WTC11 (cell line): ENCODE results near the gene WHAMM. TPM values are rescaled to one million over a fixed set of nuclear protein-coding genes. Genes with fewer than 3 reads are reported as not detected.

Experiments
- ATAC-seq: fragments of 200-7000 bp; cut with Tn5 transposase; 2 replicates; pipeline ENCODE4 v1.10.0; 2021; ENCODE audit warnings: mild to moderate bottlenecking, moderate library complexity
- CTCF ChIA-PET: fragments of 300-600 bp; sonication (Branson Sonifier 250); formaldehyde crosslinking; loops from one replicate; lab custom pipeline; 2021; ENCODE audit warnings: antibody characterized with exemption; lab: Charles Lee
- POLR2A ChIA-PET: fragments of 350-600 bp; sonication (Branson Sonifier 250); formaldehyde crosslinking; loops from one replicate; lab custom pipeline; 2021; ENCODE audit warnings: antibody characterized with exemption; lab: Charles Lee
- DNase-seq: peaks from one replicate; pipeline ENCODE4 v3.0.0; 2021; ENCODE audit warnings: low spot score
- H3K27ac Mint-ChIP-seq: 2 replicates; pipeline ENCODE4 v1.8.0; 2021; ENCODE audit warnings: mixed read lengths
- H3K27me3 Mint-ChIP-seq: 2 replicates; pipeline ENCODE4 v1.8.0; 2021; ENCODE audit warnings: low read depth, mild to moderate bottlenecking, moderate library complexity, mixed read lengths
- H3K36me3 Mint-ChIP-seq: 2 replicates; pipeline ENCODE4 v1.8.0; 2021; ENCODE audit warnings: mixed read lengths
- H3K4me1 Mint-ChIP-seq: 2 replicates; pipeline ENCODE4 v1.8.0; 2022; ENCODE audit warnings: mixed read lengths
- H3K4me3 Mint-ChIP-seq: 2 replicates; pipeline ENCODE4 v1.8.0; 2021; ENCODE audit warnings: mild to moderate bottlenecking, moderate library complexity, mixed read lengths
- H3K9me3 Mint-ChIP-seq: 2 replicates; pipeline ENCODE4 v1.8.0; 2021; ENCODE audit warnings: mixed read lengths
- ATF2 ChIP-seq: sonication (generic); formaldehyde crosslinking; IDR thresholded peaks from 2 replicates; pipeline ENCODE4 v1.8.1; 2022; ENCODE audit warnings: low read depth, missing genetic modification reagents, borderline replicate concordance
- ERG ChIP-seq: fragments of 250-450 bp; sonication (Bioruptor Pico); IDR thresholded peaks from 2 replicates; pipeline ENCODE4 v1.8.0; 2021; ENCODE audit warnings: mild to moderate bottlenecking
- ESRRA ChIP-seq: sonication (generic); formaldehyde crosslinking; IDR thresholded peaks from 2 replicates; pipeline ENCODE4 v1.8.1; 2022; ENCODE audit warnings: mild to moderate bottlenecking, missing genetic modification reagents, borderline replicate concordance
- FOXP1 ChIP-seq: sonication (generic); formaldehyde crosslinking; IDR thresholded peaks from 2 replicates; pipeline ENCODE4 v1.8.0; 2022; ENCODE audit warnings: missing genetic modification reagents, mild to moderate bottlenecking, moderate library complexity, borderline replicate concordance
- FOXP4 ChIP-seq: sonication (generic); formaldehyde crosslinking; IDR thresholded peaks from 2 replicates; pipeline ENCODE4 v1.8.0; 2022; ENCODE audit warnings: mild to moderate bottlenecking, missing genetic modification reagents
- GABPB1 ChIP-seq: sonication (generic); formaldehyde crosslinking; IDR thresholded peaks from 2 replicates; pipeline ENCODE4 v1.8.1; 2023; ENCODE audit warnings: mild to moderate bottlenecking, missing genetic modification reagents
- HMGXB4 ChIP-seq: sonication (generic); formaldehyde crosslinking; IDR thresholded peaks from 2 replicates; pipeline ENCODE4 v1.8.1; 2023; ENCODE audit warnings: mild to moderate bottlenecking, moderate library complexity, missing genetic modification reagents
- NFATC4 ChIP-seq: fragments of 250-450 bp; sonication (Bioruptor Pico); IDR thresholded peaks from 2 replicates; pipeline ENCODE4 v1.9.0; 2021; ENCODE audit warnings: mild to moderate bottlenecking
- NFYB ChIP-seq: sonication (generic); formaldehyde crosslinking; conservative IDR thresholded peaks from 2 replicates; pipeline ENCODE4 v1.8.0; 2022; ENCODE audit warnings: low read depth, missing genetic modification reagents
- NR2C2 ChIP-seq: sonication (generic); formaldehyde crosslinking; IDR thresholded peaks from 2 replicates; pipeline ENCODE4 v1.8.0; 2022; ENCODE audit warnings: mild to moderate bottlenecking, missing genetic modification reagents
- RELA ChIP-seq: sonication (generic); formaldehyde crosslinking; IDR thresholded peaks from 2 replicates; pipeline ENCODE4 v1.8.1; 2022; ENCODE audit warnings: missing genetic modification reagents, mild to moderate bottlenecking, borderline replicate concordance
- STAT6 ChIP-seq: sonication (generic); formaldehyde crosslinking; conservative IDR thresholded peaks from 2 replicates; pipeline ENCODE4 v1.8.1; 2023; ENCODE audit warnings: mild to moderate bottlenecking, low read depth, missing genetic modification reagents, moderate library complexity
- TEAD1 ChIP-seq: sonication (generic); formaldehyde crosslinking; IDR thresholded peaks from 2 replicates; pipeline ENCODE4 v1.8.0; 2022; ENCODE audit warnings: mild to moderate bottlenecking, missing genetic modification reagents
- TP53 ChIP-seq: sonication (generic); formaldehyde crosslinking; IDR thresholded peaks from 2 replicates; pipeline ENCODE4 v1.8.1; 2023; ENCODE audit warnings: mild to moderate bottlenecking, missing genetic modification reagents
- ZNF138 ChIP-seq: sonication (generic); formaldehyde crosslinking; conservative IDR thresholded peaks from 2 replicates; pipeline ENCODE4 v1.8.1; 2022; ENCODE audit warnings: mild to moderate bottlenecking, moderate library complexity, missing genetic modification reagents
- total RNA-seq: library from RNA; stranded (reverse); gene quantifications from 3 replicates; pipeline ENCODE4 v1.2.3, GENCODE V29; 2021
- TF ChIP-seq, protein P1 (sequence below): fragments of 250-450 bp; sonication (Bioruptor Pico); IDR thresholded peaks from 2 replicates; pipeline ENCODE4 v1.9.0; 2021; ENCODE audit warnings: mild to moderate bottlenecking
- TF ChIP-seq, protein P2 (sequence below): sonication (generic); formaldehyde crosslinking; IDR thresholded peaks from 2 replicates; pipeline ENCODE4 v1.8.1; 2023; ENCODE audit warnings: mild to moderate bottlenecking, missing genetic modification reagents, moderate library complexity

Gene WHAMM
- total RNA-seq, 1 experiment from 2014 or later, result 3.2 TPM

- Mint-ChIP-seq H3K4me3 (no peak overlapping the region), H3K27ac (no peak overlapping the region), H3K27me3 (no peaks in the 10 kb centered on the region), H3K9me3 (0 out of 2 replicates have a peak, but pooled peaks cover 5% of the 10 kb centered on the region), H3K4me1 (peaks cover 15% of the 10 kb centered on the region), H3K36me3 (no peaks in the 10 kb centered on the region)
- ATAC-seq (no peak), DNase-seq (no peak)
- POLR2A ChIA-PET, result no interaction called here
- TF ChIP-seq RELA (CRISPR knock-in tag), result no peak
- TF ChIP-seq TEAD1 (CRISPR knock-in tag), result no peak
- no peak for TF ChIP-seq ATF2
- no peak for TF ChIP-seq STAT6 (CRISPR knock-in tag)
- TF ChIP-seq, protein P1, sequence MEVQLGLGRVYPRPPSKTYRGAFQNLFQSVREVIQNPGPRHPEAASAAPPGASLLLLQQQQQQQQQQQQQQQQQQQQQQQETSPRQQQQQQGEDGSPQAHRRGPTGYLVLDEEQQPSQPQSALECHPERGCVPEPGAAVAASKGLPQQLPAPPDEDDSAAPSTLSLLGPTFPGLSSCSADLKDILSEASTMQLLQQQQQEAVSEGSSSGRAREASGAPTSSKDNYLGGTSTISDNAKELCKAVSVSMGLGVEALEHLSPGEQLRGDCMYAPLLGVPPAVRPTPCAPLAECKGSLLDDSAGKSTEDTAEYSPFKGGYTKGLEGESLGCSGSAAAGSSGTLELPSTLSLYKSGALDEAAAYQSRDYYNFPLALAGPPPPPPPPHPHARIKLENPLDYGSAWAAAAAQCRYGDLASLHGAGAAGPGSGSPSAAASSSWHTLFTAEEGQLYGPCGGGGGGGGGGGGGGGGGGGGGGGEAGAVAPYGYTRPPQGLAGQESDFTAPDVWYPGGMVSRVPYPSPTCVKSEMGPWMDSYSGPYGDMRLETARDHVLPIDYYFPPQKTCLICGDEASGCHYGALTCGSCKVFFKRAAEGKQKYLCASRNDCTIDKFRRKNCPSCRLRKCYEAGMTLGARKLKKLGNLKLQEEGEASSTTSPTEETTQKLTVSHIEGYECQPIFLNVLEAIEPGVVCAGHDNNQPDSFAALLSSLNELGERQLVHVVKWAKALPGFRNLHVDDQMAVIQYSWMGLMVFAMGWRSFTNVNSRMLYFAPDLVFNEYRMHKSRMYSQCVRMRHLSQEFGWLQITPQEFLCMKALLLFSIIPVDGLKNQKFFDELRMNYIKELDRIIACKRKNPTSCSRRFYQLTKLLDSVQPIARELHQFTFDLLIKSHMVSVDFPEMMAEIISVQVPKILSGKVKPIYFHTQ (CRISPR knock-in tag), result no peak
- TF ChIP-seq ZNF138 (CRISPR knock-in tag), result no peak
- TF ChIP-seq ESRRA (CRISPR knock-in tag), result no peak
- TF ChIP-seq, protein P2, sequence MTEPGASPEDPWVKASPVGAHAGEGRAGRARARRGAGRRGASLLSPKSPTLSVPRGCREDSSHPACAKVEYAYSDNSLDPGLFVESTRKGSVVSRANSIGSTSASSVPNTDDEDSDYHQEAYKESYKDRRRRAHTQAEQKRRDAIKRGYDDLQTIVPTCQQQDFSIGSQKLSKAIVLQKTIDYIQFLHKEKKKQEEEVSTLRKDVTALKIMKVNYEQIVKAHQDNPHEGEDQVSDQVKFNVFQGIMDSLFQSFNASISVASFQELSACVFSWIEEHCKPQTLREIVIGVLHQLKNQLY (CRISPR knock-in tag), result no peak
- no peak for TF ChIP-seq GABPB1
- no peak for TF ChIP-seq NFATC4
- TF ChIP-seq FOXP1 (CRISPR knock-in tag), result no peak
- TF ChIP-seq, all 79 proteins: peak for 0
- CTCF ChIA-PET, result no interaction called here
Observed at GRCh38 chr15:82846621-82847020, 37.2 kb downstream of the WHAMM start.

- CTCF ChIA-PET, result interaction anchor here (0.6 to 1.3 kb wide), 3 partner anchors 152 to 317 kb away, joined by 3 read pairs; no protein-coding TSS in a partner anchor
- Mint-ChIP-seq H3K4me3 (no peak overlapping the region), H3K4me1 (peaks cover 15% of the 10 kb centered on the region), H3K27ac (no peak overlapping the region), H3K36me3 (no peaks in the 10 kb centered on the region), H3K9me3 (0 out of 2 replicates have a peak, but pooled peaks cover 5% of the 10 kb centered on the region), H3K27me3 (no peaks in the 10 kb centered on the region)
- no peak for ATAC-seq
- no peak for DNase-seq
- POLR2A ChIA-PET, result no interaction called here
- TF ChIP-seq NFATC4, result no peak
- no peak for TF ChIP-seq TEAD1 (CRISPR knock-in tag)
- TF ChIP-seq NR2C2, result no peak
- TF ChIP-seq ERG (CRISPR knock-in tag), result no peak
- TF ChIP-seq FOXP4 (CRISPR knock-in tag), result no peak
- no peak for TF ChIP-seq HMGXB4
- TF ChIP-seq, protein P2 (CRISPR knock-in tag), result no peak
- TF ChIP-seq TP53 (CRISPR knock-in tag), result no peak
- no peak for TF ChIP-seq NFYB (CRISPR knock-in tag)
Observed at GRCh38 chr15:82847703-82848102, 38.3 kb downstream of the WHAMM start.
